ENCODE results near the gene WBP2NL. TPM values are rescaled to one million over a fixed set of nuclear protein-coding genes. Genes with fewer than 3 reads are reported as not detected.

Gene WBP2NL
- polyA plus RNA-seq, 1 experiment, result 0.22 TPM

DNA sequence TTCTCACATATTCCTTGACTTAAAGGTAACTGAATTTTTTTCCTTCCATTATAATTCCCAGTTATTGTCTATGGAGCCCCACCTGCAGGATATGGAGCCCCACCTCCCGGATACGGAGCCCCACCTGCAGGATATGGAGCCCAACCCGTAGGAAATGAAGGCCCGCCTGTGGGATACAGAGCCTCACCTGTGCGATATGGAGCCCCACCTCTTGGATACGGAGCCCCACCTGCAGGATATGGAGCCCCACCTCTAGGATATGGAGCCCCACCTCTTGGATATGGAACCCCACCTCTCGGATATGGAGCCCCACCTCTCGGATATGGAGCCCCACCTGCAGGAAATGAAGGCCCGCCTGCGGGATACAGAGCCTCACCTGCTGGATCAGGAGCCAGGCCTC is 28.1 kb downstream of the WBP2NL start:
- Histone ChIP-seq H3K36me3 (ENCODE audit: control insufficient read depth, insufficient read depth, low read length) (no peaks in the 10 kb centered on the region), H3K27me3 (ENCODE audit: control insufficient read depth, insufficient read depth, low read length) (no peaks in the 10 kb centered on the region), H3K4me3 (ENCODE audit: low read depth, low read length) (no peak overlapping the region)
- POLR2A ChIA-PET, result no interaction called here
- no peak for DNase-seq (ENCODE audit: low read depth)
- TF ChIP-seq, protein P1, sequence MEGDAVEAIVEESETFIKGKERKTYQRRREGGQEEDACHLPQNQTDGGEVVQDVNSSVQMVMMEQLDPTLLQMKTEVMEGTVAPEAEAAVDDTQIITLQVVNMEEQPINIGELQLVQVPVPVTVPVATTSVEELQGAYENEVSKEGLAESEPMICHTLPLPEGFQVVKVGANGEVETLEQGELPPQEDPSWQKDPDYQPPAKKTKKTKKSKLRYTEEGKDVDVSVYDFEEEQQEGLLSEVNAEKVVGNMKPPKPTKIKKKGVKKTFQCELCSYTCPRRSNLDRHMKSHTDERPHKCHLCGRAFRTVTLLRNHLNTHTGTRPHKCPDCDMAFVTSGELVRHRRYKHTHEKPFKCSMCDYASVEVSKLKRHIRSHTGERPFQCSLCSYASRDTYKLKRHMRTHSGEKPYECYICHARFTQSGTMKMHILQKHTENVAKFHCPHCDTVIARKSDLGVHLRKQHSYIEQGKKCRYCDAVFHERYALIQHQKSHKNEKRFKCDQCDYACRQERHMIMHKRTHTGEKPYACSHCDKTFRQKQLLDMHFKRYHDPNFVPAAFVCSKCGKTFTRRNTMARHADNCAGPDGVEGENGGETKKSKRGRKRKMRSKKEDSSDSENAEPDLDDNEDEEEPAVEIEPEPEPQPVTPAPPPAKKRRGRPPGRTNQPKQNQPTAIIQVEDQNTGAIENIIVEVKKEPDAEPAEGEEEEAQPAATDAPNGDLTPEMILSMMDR (IDR thresholded peaks at IDR 0.05; ENCODE audit: insufficient read depth, low read depth, low read length), result no peak
- CTCF ChIA-PET, result no interaction called here

DNA sequence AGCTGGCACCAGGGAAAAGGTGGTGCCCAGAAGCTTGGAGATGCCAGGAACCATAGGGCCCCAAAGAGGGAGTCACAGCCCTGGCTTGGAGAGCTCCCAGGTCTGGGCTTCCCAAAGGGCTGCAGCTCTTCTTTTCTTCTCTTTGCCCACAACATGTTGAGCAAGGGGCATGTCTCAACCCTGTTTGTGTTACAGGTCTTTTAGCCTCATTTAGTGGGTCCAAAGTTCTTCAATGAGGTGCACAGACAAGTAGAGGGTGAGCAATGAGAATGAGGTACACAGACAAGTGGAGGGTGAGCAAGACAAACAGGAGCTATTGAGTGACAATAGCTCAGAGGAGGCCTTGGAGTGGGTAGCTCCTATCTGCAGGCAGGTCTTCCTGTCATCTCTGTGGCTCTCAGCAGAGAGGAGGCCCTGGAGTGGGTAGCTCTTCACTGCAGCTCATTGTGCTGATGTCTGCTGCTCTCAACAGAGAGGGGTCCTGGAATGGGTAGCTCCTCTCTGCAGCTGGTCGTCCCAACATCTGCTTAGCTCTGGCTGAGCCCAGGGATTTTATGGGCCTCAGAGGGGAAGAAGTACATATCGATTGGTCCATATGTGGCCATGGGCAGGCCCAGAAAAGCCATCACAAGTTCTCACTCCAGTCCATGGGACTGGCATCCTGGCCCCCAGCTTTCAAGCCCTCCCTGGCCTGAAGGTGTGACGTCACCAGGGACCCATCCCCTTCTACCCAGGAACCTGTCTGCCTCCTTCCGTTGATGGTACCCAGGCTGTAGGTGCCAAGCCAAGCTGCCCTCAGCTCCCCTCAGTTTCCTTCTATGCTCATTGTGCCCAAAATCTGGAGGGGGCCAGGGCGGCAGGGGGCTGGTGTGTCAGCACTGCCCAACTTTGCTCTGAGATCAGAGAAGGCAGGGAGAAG is 34.9 kb downstream of the WBP2NL start:
- ChIA-PET CTCF (interaction anchor here (0.7 kb wide), 1 partner anchor 10 kb away, joined by 3 read pairs; no protein-coding TSS in a partner anchor), POLR2A (no interaction called here)
- Histone ChIP-seq H3K27me3 (ENCODE audit: control insufficient read depth, insufficient read depth, low read length) (no peaks in the 10 kb centered on the region), H3K36me3 (ENCODE audit: control insufficient read depth, insufficient read depth, low read length) (no peaks in the 10 kb centered on the region), H3K4me3 (ENCODE audit: low read depth, low read length) (no peak overlapping the region)
- no peak for DNase-seq (ENCODE audit: low read depth)
- TF ChIP-seq, protein P1 (IDR thresholded peaks at IDR 0.05; ENCODE audit: insufficient read depth, low read depth, low read length), result no peak

DNA sequence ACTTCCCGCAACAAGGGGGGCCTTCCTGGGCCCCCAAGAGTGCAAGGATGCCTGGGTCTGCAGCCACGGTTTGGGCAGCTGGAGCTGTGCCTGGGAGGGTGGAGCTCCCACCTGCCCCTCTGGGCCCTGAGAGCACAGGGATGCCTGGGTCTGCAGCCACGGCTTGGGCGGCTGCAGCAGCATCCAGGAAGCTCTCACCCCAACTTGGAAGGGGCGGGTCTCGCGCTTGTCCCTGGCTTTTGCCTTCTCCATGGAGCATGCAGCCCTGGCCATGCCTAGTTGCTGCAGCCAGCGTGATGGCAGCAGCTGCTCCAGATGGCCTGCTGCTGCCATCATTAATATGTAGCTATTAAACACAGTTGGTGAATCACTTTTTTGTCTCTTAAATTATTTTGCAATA is 36.7 kb downstream of the WBP2NL start:
- Histone ChIP-seq H3K27me3 (ENCODE audit: control insufficient read depth, insufficient read depth, low read length) (no peaks in the 10 kb centered on the region), H3K36me3 (ENCODE audit: control insufficient read depth, insufficient read depth, low read length) (no peaks in the 10 kb centered on the region), H3K4me3 (ENCODE audit: low read depth, low read length) (no peak overlapping the region)
- TF ChIP-seq, protein P1 (IDR thresholded peaks at IDR 0.05; ENCODE audit: insufficient read depth, low read depth, low read length), result no peak
- ChIA-PET CTCF (interaction anchor here (0.9 kb wide), 1 partner anchor 13 kb away, joined by 3 read pairs; no protein-coding TSS in a partner anchor), POLR2A (no interaction called here)
- DNase-seq (ENCODE audit: low read depth), result no peak

DNA sequence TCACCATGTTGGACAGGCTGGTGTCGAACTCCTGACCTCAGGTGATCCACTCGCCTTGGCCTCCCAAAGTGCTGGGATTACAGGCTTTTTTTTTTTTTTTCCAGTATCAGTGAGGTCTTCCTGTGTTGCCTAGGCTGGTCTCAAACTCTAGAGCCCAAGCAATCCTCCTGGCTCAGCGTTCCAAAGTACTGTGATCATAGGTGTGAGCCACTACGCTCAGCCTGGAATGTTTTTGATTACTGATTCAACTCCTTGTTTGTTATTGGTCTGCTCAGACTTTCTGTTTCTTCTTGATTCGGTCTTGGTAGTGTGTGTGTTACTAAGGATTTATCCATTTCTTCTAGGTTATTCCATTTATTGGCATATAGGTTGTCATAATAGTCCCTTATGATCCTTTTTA is 40.7 kb downstream of the WBP2NL start:
- H3K4me3 ChIP-seq (ENCODE audit: low read depth, low read length), result no peak overlapping the region
- DNase-seq (ENCODE audit: low read depth), result no peak
- CTCF ChIA-PET, result interaction anchor here (0.9 to 1.0 kb wide), 2 partner anchors 10 to 27 kb away, joined by 3 read pairs; no protein-coding TSS in a partner anchor
- no peaks in the 10 kb centered on the region for H3K36me3 ChIP-seq (ENCODE audit: control insufficient read depth, insufficient read depth, low read length)
- TF ChIP-seq, protein P1 (IDR thresholded peaks at IDR 0.05; ENCODE audit: insufficient read depth, low read depth, low read length), result no peak
- no peaks in the 10 kb centered on the region for H3K27me3 ChIP-seq (ENCODE audit: control insufficient read depth, insufficient read depth, low read length)
- POLR2A ChIA-PET, result no interaction called here

DNA sequence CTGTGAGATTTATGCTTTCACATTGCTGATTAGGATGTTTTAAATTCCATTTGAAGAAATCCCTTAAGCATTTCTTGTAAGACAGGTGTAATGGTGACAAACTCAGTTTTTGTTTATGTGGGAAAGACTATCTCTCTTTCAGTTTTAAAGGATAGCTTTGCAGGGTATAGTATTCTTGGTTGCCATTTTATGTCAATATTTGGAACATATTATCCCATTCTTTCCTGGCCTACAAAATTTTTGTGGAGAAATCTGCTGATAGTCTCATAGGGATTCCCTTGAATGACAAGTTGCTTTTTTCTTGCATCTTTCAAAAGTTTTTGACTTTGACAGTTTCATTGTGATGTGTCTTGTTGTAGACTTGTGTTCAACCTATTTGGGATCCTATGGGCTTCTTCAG is 43.2 kb downstream of the WBP2NL start:
- Histone ChIP-seq H3K4me3 (ENCODE audit: low read depth, low read length) (no peak overlapping the region), H3K27me3 (ENCODE audit: control insufficient read depth, insufficient read depth, low read length) (no peaks in the 10 kb centered on the region), H3K36me3 (ENCODE audit: control insufficient read depth, insufficient read depth, low read length) (no peaks in the 10 kb centered on the region)
- ChIA-PET POLR2A (no interaction called here), CTCF (no interaction called here)
- no peak for DNase-seq (ENCODE audit: low read depth)
- TF ChIP-seq, protein P1 (IDR thresholded peaks at IDR 0.05; ENCODE audit: insufficient read depth, low read depth, low read length), result no peak

Measured in BJ (cell line).